Stimulated activated CD8-positive, alpha-beta memory T cell treated with anti-CD3 and anti-CD28 coated beads, Interleukin-7, amount 100 ng/mL, for 48 hours (primary cell): ENCODE measurements around the gene KSR1.
"Not testable (repeated sequence)": the region's sequence is repeated elsewhere in the genome, so short reads cannot be mapped to it uniquely, and the experiment has no call there.

Experiments
- DNase-seq, 2 donors: peaks; one replicate each; pipeline ENCODE4 v3.0.0-alpha.2; 2020; ENCODE audit warnings: low read depth in 1 of 2; ENCODE audit errors: extremely low read depth in 1 of 2

KSR1 gene

DNA sequence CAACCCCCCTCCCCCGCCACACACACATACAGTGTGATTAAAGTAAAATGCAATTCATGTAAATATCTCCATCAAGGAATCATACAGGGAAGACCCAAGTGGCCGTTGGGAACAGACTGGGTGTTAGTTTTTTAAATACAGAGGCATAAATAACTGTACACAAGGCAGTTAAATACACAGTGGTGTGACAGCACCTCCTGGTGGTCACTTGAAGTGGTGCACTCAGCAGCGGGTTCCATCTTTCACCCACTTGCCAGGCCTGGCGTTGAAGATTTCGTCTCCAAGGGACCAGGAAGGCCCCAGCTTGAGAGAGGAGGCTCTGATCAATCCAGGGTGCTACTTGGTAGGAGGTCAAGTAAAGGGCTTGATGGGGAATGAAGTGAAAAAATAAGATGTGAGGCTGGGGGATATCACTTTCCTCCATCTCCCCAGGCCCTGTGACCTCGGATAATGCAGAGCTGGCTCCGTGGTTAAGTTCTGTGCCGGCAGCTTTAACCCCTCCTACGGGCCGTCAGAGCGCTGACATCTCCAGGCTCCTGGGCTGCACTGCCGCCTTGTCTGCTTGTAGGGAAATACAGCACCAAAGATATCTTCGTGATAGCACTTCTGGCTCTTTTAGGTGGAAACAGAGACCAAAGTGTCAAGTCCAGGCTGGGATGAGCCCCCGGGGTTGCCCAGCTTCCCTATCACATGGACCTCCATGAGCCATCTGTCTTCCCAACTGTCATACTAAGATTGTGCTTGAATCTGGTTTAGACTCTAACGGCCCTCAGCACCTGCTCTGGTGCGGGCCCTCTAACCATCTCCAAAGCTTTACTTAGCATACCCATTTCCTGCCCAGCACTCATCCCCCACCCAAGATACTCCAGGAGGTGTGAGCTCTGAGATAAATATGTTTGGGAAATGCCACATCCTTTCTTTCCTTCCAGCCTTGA lies 195.4 kb downstream of the KSR1 start:
- peak; percentile 33 to 45 for DNase-seq

DNA sequence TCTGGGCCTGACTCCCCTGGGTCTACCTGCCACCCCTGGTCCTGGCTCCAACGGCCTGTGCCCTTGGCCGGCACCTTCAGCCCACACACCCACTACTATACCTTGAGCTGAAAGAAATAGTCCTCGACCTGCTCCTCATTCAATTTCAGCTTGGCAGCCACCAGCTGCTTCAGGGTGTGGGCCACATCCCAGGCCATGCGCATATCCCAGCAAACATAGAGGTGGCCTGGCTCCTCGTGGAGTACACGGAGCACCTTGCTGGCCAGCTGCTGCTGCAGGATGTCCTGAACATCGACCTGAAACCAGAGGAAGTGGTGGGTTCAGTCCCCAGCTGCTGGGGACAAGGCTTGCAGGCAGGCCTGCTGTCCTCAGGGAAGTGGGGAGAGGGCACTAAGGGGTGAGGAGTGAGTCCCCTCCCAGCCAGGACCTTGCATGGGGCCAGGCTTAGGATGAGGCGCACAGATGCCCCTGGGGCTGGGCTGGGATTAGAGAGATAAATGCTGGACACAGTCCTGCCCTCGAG lies 197.3 kb downstream of the KSR1 start:
- not testable (repeated sequence) for DNase-seq

DNA sequence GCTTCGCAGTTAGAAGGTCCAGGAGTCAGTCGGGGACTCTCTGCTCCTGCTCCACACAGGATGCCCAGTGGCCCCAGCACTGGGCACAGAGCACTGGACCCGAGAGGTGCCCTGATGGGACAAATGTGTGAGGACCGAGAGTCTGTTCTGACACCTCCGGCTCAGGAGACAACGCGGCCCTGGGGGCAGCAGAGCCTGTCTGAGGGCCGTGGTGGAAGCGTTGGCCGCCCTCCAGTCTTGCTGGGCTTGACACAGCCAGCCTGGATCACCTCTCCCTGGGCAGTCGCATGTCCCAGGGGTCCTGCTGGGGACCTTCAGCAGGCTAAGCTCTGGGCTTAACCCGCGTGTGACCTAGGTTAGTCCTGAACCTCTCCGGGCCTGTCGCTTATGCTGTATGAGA lies 197.9 kb downstream of the KSR1 start:
- DNase-seq: no peak

DNA sequence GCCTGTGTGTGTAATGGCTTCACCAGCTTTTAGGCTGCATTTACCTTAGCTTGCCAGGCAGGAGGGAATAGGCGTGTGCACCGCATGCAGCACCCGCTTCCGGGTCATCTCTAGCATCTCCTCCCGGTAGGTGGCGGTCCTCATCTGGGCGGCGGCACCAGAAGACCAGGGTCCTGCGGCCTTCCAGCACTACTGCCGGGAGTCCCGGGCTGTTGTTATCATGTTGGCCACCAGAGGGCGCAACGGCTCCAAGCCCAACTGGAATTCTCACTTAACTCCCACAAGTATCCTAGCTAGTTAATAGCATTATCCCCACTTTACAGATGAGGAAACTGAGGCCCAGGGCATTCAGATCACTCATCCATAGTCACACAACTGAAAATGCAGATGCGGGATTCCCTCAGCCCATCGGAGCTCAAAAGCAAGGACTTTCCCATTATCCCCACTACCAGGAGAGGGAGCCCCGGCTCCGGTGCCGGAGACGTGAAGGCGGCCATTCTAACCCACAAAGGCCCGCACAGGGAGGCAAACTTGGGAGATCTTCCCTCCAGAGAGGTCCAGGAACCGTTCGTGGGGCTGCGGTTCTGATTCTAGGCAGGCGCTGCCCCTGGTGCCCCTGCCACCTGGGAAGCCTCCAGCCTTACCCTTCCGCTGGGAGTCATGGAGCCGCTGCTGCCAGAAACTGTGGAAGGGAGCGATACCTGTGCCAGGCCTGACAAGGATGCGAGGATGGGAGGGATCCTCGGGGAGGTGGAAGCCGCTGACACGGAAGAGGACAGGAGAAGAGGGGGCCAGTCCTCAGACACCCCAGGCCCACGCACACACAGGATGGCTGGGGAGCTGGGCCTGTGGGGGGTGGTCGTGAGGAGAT lies 198.6 kb downstream of the KSR1 start:
- peak; percentile 45 to 72 for DNase-seq

DNA sequence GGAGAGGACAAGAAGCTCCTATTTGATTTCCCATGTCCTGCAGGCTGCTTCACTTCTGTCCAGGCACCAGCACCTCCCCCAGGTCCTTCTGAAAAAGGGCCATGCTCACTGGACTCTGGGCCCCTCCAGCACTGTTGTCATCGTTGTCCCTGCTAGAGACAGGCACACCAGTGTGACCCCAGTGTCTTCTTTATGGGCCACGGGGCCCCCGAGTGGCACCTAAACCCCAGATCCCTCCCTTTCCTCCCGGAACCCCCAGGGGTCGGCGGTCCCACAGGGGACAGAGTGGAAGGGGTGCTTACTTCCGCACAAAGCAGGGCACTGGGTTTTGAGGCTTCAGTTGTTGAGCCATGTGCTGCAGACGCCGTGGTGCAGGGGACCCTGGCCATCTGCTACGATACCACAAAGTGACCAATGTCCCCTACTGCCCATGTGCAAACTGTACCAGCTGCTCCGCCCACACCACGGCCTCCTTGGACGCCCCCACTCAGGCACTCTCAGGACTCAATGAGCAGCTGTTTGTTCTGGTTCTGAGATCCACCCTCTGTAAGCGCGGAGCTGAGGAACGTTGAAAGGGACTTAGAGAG lies 199.4 kb downstream of the KSR1 start:
- DNase-seq: not testable (repeated sequence)

- DNase-seq: not testable (repeated sequence)
These were observed 200.4 kb downstream of the KSR1 start for GRCh38 chr17:27656620-27657019.

GRCh38 chr17:27657620-27658019 lies 201.4 kb downstream of the KSR1 start:
- DNase-seq: no peak

GRCh38 chr17:27659683-27660082 lies 203.4 kb downstream of the KSR1 start:
- no peak for DNase-seq

DNA sequence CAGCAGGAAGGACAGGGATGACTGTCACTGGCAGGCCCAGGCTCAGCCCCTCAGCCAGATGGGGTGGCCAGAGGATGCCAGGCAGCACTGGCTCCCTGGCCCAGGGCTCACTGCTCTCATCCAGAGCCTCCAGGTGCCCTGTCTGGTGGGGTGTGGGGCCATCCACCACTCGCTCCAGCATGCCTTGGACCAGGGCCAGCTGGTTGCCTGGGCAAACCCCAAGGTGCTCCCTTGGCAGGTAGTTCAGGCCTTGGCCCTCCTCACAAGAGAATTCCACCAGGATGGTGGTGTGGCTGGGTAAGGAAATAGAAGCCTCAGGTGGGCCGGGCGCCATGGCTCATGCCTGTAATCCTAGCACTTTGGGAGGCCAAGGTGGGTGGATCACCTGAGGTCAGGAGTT lies 204.2 kb downstream of the KSR1 start:
- DNase-seq: no peak

GRCh38 chr17:27663936-27664605 lies 207.8 kb downstream of the KSR1 start:
- no peak for DNase-seq

DNA sequence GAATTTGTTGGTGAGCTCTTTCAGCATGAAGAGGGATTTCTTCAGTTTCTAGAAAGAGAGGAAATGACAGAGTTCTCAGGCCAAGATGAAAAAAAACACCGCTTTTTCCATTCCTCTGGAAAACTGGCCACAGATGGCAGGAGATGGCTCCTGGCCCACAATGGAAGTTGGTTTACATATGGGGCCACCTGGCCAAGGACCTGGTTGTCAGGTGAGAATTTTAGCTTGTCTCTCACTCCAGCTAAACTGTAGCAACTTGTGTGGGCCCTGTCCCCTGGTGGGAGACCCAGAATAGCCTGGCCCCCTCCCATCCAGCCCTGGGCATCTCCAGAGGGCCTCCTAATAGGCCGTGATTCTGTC lies 208.3 kb downstream of the KSR1 start:
- DNase-seq: no peak

DNA sequence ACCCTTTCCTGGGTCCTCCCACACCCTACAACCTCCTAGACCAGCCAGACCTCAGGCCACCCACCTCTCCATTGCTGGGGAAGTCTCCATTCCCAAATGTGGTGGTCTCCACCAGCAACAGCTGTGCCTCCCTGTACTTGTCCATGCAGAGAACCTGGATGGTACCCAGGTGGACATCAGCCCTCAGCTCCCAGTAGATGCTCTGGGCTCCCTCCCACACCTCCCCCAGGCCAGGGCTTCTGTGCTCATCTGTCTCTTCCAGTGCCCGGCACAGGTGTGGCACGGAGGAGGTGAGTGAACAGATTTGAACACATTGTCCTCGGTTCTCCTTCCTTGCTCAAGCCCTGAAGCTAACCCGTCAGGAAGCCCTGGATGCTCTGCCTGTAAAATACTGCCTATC lies 209.3 kb downstream of the KSR1 start:
- no peak for DNase-seq

DNA sequence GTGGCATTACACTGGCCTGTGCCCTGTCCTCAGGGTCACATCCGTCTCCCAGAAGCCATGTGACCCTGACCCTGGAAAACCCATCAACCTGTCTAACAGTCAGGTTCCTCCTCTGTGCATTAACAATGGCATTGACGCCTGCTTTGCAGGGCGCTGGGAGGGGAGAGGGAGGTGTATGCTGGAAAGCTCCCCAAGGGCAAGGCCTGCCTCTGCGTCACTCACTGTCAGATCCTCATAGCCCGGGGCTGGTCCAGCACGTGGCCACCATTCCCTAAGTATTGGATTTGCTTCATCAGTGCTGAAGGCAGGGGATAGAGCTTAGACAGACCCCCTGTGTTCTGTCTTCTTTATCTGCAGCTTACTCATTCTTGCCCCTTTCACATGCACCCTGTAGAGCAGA lies 210.0 kb downstream of the KSR1 start:
- DNase-seq: not testable (repeated sequence)

DNA sequence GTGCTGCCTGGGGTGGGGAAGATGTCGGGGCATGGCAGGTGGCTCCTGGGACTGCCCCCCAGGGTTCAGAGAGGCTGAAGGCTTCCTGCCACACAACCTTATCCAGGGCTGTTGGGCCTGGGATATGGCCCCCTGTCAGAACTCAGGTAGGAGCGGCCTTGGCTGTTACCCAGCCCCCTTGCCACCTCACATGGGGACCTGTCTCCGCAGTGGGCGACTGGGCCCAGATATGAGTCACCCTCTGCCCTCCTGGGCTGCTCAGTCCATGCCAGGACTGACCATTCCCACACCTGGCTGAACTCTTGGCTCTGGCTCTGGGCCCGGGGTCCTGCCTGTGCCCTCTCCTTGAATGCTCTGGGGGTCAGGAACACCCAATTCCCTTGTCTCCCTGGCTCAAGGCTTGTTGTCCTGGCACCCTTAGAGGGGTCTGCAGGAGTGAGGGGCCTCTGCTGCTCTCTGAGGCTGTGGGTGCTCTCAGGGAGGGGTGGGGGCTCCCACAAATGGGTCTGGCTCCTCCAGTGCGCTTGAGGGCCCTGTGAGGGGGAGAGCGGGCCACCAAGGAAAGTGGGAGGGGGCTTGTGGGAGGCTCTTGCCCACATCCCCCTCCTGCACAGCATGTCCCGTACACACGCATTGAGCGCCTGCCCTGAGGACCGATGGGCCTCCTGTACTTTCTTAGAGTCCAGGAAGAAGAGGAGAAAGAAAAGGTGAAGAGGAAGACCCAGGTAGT lies 210.7 kb downstream of the KSR1 start:
- no peak for DNase-seq

DNA sequence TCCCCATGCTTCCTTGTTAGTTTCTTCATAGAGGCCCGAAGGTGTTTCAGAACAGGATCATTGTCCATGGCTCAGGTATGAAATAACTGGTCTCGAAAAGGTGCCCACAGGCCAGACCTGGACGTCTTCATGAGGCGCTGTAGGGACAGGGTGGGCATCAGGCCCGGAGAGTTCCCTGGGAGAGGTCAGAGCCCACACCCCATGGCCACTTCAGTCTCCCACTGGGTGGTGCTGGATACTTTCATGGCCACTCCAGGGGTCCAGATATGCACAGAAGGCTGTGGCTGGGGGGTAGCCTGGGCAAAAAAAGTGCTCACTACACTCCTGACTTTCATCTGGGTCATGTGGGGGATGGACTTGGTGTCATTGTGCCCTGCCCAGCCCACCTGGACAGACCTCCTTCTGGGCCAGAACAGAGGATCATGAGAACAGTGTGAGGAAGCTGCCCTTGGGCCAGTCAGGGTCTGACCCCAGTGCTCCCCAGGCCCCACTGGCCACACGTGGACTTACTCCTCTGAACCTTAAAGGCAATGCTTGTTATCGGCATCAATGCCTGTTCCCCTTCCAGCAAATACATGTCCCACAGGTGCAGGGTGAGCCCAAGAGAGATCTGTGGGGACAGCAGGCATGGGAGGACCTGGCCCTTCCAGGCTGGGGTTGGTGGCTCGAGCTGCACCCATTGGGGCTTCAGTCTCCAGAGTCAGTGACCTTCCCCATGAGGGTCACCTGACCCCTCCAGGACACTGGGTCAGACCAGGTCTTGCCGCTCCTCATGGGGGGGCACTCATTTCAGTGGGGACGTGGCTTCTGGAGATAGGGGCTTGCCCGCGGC lies 211.6 kb downstream of the KSR1 start:
- DNase-seq: no peak

GRCh38 chr17:27668488-27668823 lies 212.2 kb downstream of the KSR1 start:
- no peak for DNase-seq

GRCh38 chr17:27669136-27669535 lies 212.9 kb downstream of the KSR1 start:
- no peak for DNase-seq

DNA sequence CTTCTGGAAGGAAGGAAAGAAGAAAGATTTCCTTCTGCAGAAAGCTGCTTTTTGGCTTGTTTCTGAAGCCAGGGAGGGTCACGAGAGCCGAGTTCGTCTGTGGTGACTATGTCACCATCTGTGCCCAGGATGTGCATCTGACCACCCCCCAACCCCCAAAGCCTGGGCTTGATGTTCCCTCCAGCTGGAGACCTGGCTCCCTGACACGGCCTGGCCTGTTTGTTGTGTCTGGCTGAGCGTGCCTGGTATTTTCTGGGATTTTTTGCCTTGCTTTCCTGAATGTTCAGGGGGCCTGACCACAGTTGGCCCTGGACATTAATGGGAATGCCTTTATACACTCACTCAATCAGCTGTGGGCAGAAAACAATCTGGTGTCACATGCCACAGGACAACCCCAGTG lies 213.6 kb downstream of the KSR1 start:
- DNase-seq: no peak
